GM12878 (cell line): ENCODE measurements around the gene CACNA2D2. TPM values are rescaled to one million over a fixed set of nuclear protein-coding genes. Genes with fewer than 3 reads are reported as not detected.
A peak's percentile ranks its signal among the peaks of the same experiment; 100 is the strongest.

Experiments used
- BCL3 ChIP-seq: IDR thresholded peaks from 2 replicates; pipeline ENCODE4 v1.6.1; 2011; ENCODE audit warnings: borderline replicate concordance, low read depth, mild to moderate bottlenecking, moderate library complexity, low read length; ENCODE audit not compliant: insufficient read depth, poor library complexity, severe bottlenecking
- CBX3 ChIP-seq: fragments of 200-600 bp; sonication (generic); IDR thresholded peaks from 2 replicates; pipeline ENCODE4 v1.6.1; 2016; ENCODE audit warnings: low read depth, borderline replicate concordance
- CHD1 ChIP-seq: IDR thresholded peaks from 2 replicates; pipeline ENCODE4 v1.6.1; 2012; ENCODE audit warnings: low read depth, low read length, improper control_type of control experiment
- CREB1 ChIP-seq: IDR thresholded peaks from 2 replicates; pipeline ENCODE4 v1.6.1; 2012; ENCODE audit warnings: low read depth, mild to moderate bottlenecking, inconsistent platforms
- CREM ChIP-seq: IDR thresholded peaks from 2 replicates; pipeline ENCODE4 v1.6.1; 2014; ENCODE audit warnings: antibody characterized with exemption, low read depth
- EED ChIP-seq: sonication (generic); IDR thresholded peaks from 2 replicates; pipeline ENCODE4 v1.6.1; 2016; ENCODE audit warnings: antibody characterized with exemption, low read depth
- GATAD2B ChIP-seq: fragments of 450-650 bp; conservative IDR thresholded peaks from 2 replicates; pipeline ENCODE4 v1.6.1; 2017; ENCODE audit warnings: low read depth, mild to moderate bottlenecking, moderate library complexity
- IKZF1 ChIP-seq: fragments of 450-650 bp; conservative IDR thresholded peaks from 2 replicates; pipeline ENCODE4 v1.6.1; 2017; ENCODE audit warnings: antibody characterized with exemption, mild to moderate bottlenecking
- IRF3 ChIP-seq: fragments of 450-650 bp; IDR thresholded peaks from 2 replicates; pipeline ENCODE4 v1.6.1; 2014; ENCODE audit warnings: mild to moderate bottlenecking
- MEF2B ChIP-seq: fragments of 450-650 bp; IDR thresholded peaks from 2 replicates; pipeline ENCODE4 v1.6.1; 2018; ENCODE audit warnings: mild to moderate bottlenecking, moderate library complexity; ENCODE audit not compliant: partially characterized antibody, poor library complexity, severe bottlenecking
- NKRF ChIP-seq: fragments of 450-650 bp; conservative IDR thresholded peaks from 2 replicates; pipeline ENCODE4 v1.6.1; 2017; ENCODE audit warnings: mild to moderate bottlenecking, moderate library complexity
- POLR2A ChIP-seq: IDR thresholded peaks from 2 replicates; pipeline ENCODE4 v1.6.1; 2011; ENCODE audit warnings: low read depth, mild to moderate bottlenecking, low read length
- POLR2AphosphoS2 ChIP-seq: IDR thresholded peaks from 2 replicates; pipeline ENCODE4 v1.6.1; 2011; ENCODE audit warnings: low read depth, mild to moderate bottlenecking, low read length, improper control_type of control experiment, moderate library complexity
- POLR2AphosphoS5 ChIP-seq: IDR thresholded peaks from 2 replicates; pipeline ENCODE4 v1.6.1; 2011; ENCODE audit warnings: mild to moderate bottlenecking, low read length, inconsistent platforms
- RELA ChIP-seq: fragments of 450-650 bp; IDR thresholded peaks from 2 replicates; pipeline ENCODE4 v1.8.0; 2014; ENCODE audit warnings: borderline replicate concordance; ENCODE audit not compliant: partially characterized antibody
- SIX5 ChIP-seq: IDR thresholded peaks from 2 replicates; pipeline ENCODE4 v1.6.1; 2011; ENCODE audit warnings: mild to moderate bottlenecking, low read depth, low read length, moderate library complexity; ENCODE audit not compliant: severe bottlenecking
- SP1 ChIP-seq: IDR thresholded peaks from one replicate; pipeline ENCODE4 v1.6.1; 2011; ENCODE audit warnings: low read depth, low read length
- SPI1 ChIP-seq: IDR thresholded peaks from 2 replicates; pipeline ENCODE4 v1.6.1; 2011; ENCODE audit warnings: low read depth, mild to moderate bottlenecking, low read length, moderate library complexity, borderline replicate concordance; ENCODE audit not compliant: insufficient read depth
- SREBF2 ChIP-seq: IDR thresholded peaks from 2 replicates; pipeline ENCODE4 v1.6.1; 2012; ENCODE audit warnings: mild to moderate bottlenecking, low read length
- TAF1 ChIP-seq: IDR thresholded peaks from 2 replicates; pipeline ENCODE4 v1.6.1; 2011; ENCODE audit warnings: mild to moderate bottlenecking, low read depth, low read length, borderline replicate concordance
- TCF3 ChIP-seq: IDR thresholded peaks from 2 replicates; pipeline ENCODE4 v1.6.1; 2012; ENCODE audit warnings: low read depth, mild to moderate bottlenecking, low read length, borderline replicate concordance; ENCODE audit not compliant: insufficient read depth
- YY1 ChIP-seq: IDR thresholded peaks from 2 replicates; pipeline ENCODE4 v1.6.1; 2011; ENCODE audit warnings: low read depth, mild to moderate bottlenecking, low read length
- ZNF687 ChIP-seq: fragments of 450-650 bp; IDR thresholded peaks from 2 replicates; pipeline ENCODE4 v1.6.1; 2017; ENCODE audit warnings: mild to moderate bottlenecking, moderate library complexity
- polyA plus RNA-seq, 11 experiments: library from polyadenylated mRNA; depleted of rRNA in 4 of 11; unstranded in 6 of 11; stranded (reverse) in 5 of 11; fragments of >200 nt; fragmentation: Nextera tagmentation in 4 of 11; fragmentation: Illumina TruSeq in 1 of 11; extraction: Ambion mirVana in 4 of 11; extraction: Trizol in 1 of 11; gene quantifications; 1 replicate in 1 of 11; 2 replicates in 10 of 11; pipeline versions ENCODE4 v1.2.1 to v1.2.3, GENCODE V29; 2011 to 2016; ENCODE audit warnings: inconsistent platforms in 2 of 11, missing spikeins in 2 of 11, low read depth in 1 of 11
- total RNA-seq, 4 experiments: library from RNA; depleted of rRNA in 3 of 4; stranded (reverse); fragments of >200 nt in 3 of 4; fragmentation: Illumina TruSeq in 1 of 4; extraction: Trizol in 1 of 4; gene quantifications; 2 replicates each; pipeline versions ENCODE4 v1.2.1 to v1.2.3, GENCODE V29; 2013 to 2021

Gene CACNA2D2
- total and polyA plus RNA-seq, 10 of the 15 experiments (the other 5 are each of a cell fraction or from before 2014, with no cell fraction given) = 0.03 to 0.07 TPM; not detected in 8

GRCh38 chr3:50327943-50328691 lies 175.3 kb downstream of the CACNA2D2 start, which contains the start of gene TUSC2 (continued):
- TF ChIP-seq NKRF (peak; percentile 95), SIX5 (peak; percentile 27), CBX3 (no peak), POLR2AphosphoS5 (peak; percentile 79), CREM (peak; percentile 87), RELA (no peak), CHD1 (no peak), TAF1 (peak; percentile 83), MEF2B (no peak), SP1 (peak; percentile 83), POLR2AphosphoS2 (peak; percentile 91), IKZF1 (peak; percentile 60), BCL3 (peak; percentile 10), GATAD2B (peak; percentile 51; the same call in 1 of the 2 replicates), IRF3 (peak; percentile 71), POLR2A (peak; percentile 92), SREBF2 (no peak), EED (0 out of 2 replicates have a peak, but pooled peaks have one; percentile 25), ZNF687 (peak; percentile 54; the same call in 1 of the 2 replicates), YY1 (peak; percentile 72; the same call in 1 of the 2 replicates), CREB1 (peak; percentile 92), SPI1 (peak; percentile 74), TCF3 (peak; percentile 44; the same call in 1 of the 2 replicates)
